GM12878 (cell line): Measurements from ENCODE around the gene CARM1. TPM values are rescaled to one million over a fixed set of nuclear protein-coding genes. Genes with fewer than 3 reads are reported as not detected.

Experiments
- ATAC-seq: fragments of 200-7000 bp; cut with Tn5 transposase; 3 replicates; pipeline ENCODE4 v1.9.1; 2020; ENCODE audit warnings: mild to moderate bottlenecking, moderate library complexity
- BruUV-seq: library from RNA; stranded (reverse); fragments of 400-500 nt; replicated peaks from 2 replicates; lab custom pipeline; 2021; lab: Mats Ljungman, UMichigan
- CTCF ChIA-PET: fragments of 300-600 bp; sonication (Branson Sonifier 250); formaldehyde crosslinking; extraction: SDS; loops from one replicate; lab custom pipeline; 2021; ENCODE audit warnings: inconsistent platforms; lab: Yijun Ruan, JAX
- POLR2A ChIA-PET: fragments of 350-600 bp; formaldehyde crosslinking; extraction: SDS; loops from one replicate; lab custom pipeline; 2021; ENCODE audit warnings: inconsistent platforms; lab: Charles Lee
- RAD21 ChIA-PET: fragments of 300-600 bp; sonication (Branson Sonifier 250); formaldehyde crosslinking; loops from one replicate; lab custom pipeline; 2023; ENCODE audit warnings: antibody characterized with exemption; ENCODE audit not compliant: unreplicated experiment; lab: Charles Lee
- SMC1A ChIA-PET: fragments of 300-600 bp; sonication (Branson Sonifier 250); formaldehyde crosslinking; loops from one replicate; lab custom pipeline; 2023; ENCODE audit not compliant: unreplicated experiment, uncharacterized antibody; lab: Charles Lee
- DNase-seq: peaks from one replicate; pipeline ENCODE4 v3.0.0-alpha.2; 2011; ENCODE audit warnings: low read depth, low spot score
- FAIRE-seq: peaks from 3 replicates; lab custom pipeline; 2011; peaks lifted over from hg19 to GRCh38; lab: Jason Lieb, UNC
- H2AFZ ChIP-seq: 2 replicates; pipeline ENCODE4 v1.6.0; 2011; ENCODE audit warnings: low read depth, low read length, control low read depth; ENCODE audit not compliant: control insufficient read depth
- H3K27ac ChIP-seq: 2 replicates; pipeline ENCODE4 v1.5.1; 2011; ENCODE audit warnings: control low read depth; ENCODE audit not compliant: control insufficient read depth, insufficient read depth
- H3K27me3 ChIP-seq, 2 experiments: replicated peaks in 1 of 2; 2 replicates each; pipeline versions ENCODE4 v1.6.0 to v1.6.1; 2011; ENCODE audit warnings: low read length in 1 of 2; ENCODE audit not compliant: control insufficient read depth in 2 of 2, insufficient read depth in 2 of 2
- H3K36me3 ChIP-seq, 2 experiments: 2 replicates each; pipeline ENCODE4 v1.5.1; 2011; ENCODE audit warnings: low read length in 1 of 2; ENCODE audit not compliant: control insufficient read depth in 2 of 2, insufficient read depth in 2 of 2
- H3K4me1 ChIP-seq: 2 replicates; pipeline ENCODE4 v1.6.1; 2011; ENCODE audit warnings: mild to moderate bottlenecking, low read length, moderate library complexity, mixed read lengths; ENCODE audit not compliant: control insufficient read depth, insufficient read depth
- H3K4me2 ChIP-seq: 2 replicates; pipeline ENCODE4 v1.6.0; 2011; ENCODE audit warnings: control low read depth; ENCODE audit not compliant: control insufficient read depth, insufficient read depth
- H3K4me3 ChIP-seq: fragments of 200-600 bp; sonication (generic); 2 replicates; pipeline ENCODE4 v1.5.1; 2016
- H3K79me2 ChIP-seq: 2 replicates; pipeline ENCODE4 v1.6.0; 2011; ENCODE audit warnings: low read length; ENCODE audit not compliant: control insufficient read depth, insufficient read depth
- H3K9ac ChIP-seq: 2 replicates; pipeline ENCODE4 v1.8.0; 2011; ENCODE audit warnings: low read length, control low read depth, mixed read lengths; ENCODE audit not compliant: control insufficient read depth, insufficient read depth
- H3K9me3 ChIP-seq: replicated peaks from 3 replicates; pipeline ENCODE4 v1.5.1; 2011; ENCODE audit warnings: mild to moderate bottlenecking, low read length; ENCODE audit not compliant: control insufficient read depth, insufficient read depth
- H4K20me1 ChIP-seq: 2 replicates; pipeline ENCODE4 v1.6.0; 2011; ENCODE audit not compliant: control insufficient read depth, insufficient read depth
- KDM1A ChIP-seq: fragments of 200-600 bp; sonication (generic); IDR thresholded peaks from 2 replicates; pipeline ENCODE4 v1.6.1; 2016; ENCODE audit warnings: borderline replicate concordance
- TBL1XR1 ChIP-seq: IDR thresholded peaks from 2 replicates; pipeline ENCODE4 v1.6.1; 2012; ENCODE audit warnings: low read depth, low read length, improper control_type of control experiment
- whole genome bisulfite sequencing: methylation state at CpG from one replicate; pipeline ENCODE4 v1.1.6; 2016; ENCODE audit warnings: low lambda C conversion rate; ENCODE audit not compliant: insufficient replicate concordance, insufficient coverage; ENCODE audit errors: missing lambda C conversion rate; 5-methylcytosine and 5-hydroxymethylcytosine counted together
- in situ Hi-C: fragments of 300-500 bp; cut with MboI; formaldehyde crosslinking; loops from 9 replicates; pipeline ENCODE4 v1.14.3; 2018; ENCODE audit warnings: mixed read lengths
- intact Hi-C: fragments of 100-400 bp; cut with micrococcal nuclease; formaldehyde crosslinking; loops from one replicate; pipeline ENCODE4 v1.14.2; 2022; ENCODE audit not compliant: unreplicated experiment
- polyA plus RNA-seq, 11 experiments: library from polyadenylated mRNA; depleted of rRNA in 4 of 11; unstranded in 6 of 11; stranded (reverse) in 5 of 11; fragments of >200 nt; fragmentation: Nextera tagmentation in 4 of 11; fragmentation: Illumina TruSeq in 1 of 11; extraction: Ambion mirVana in 4 of 11; extraction: Trizol in 1 of 11; gene quantifications; 1 replicate in 1 of 11; 2 replicates in 10 of 11; pipeline versions ENCODE4 v1.2.1 to v1.2.3, GENCODE V29; 2011 to 2016; ENCODE audit warnings: inconsistent platforms in 2 of 11, missing spikeins in 2 of 11, low read depth in 1 of 11
- total RNA-seq, 4 experiments: library from RNA; depleted of rRNA in 3 of 4; stranded (reverse); fragments of >200 nt in 3 of 4; fragmentation: Illumina TruSeq in 1 of 4; extraction: Trizol in 1 of 4; gene quantifications; 2 replicates each; pipeline versions ENCODE4 v1.2.1 to v1.2.3, GENCODE V29; 2013 to 2021
- TF ChIP-seq, protein P1 (sequence below), 3 experiments: IDR thresholded peaks in 2 of 3; conservative IDR thresholded peaks in 1 of 3; 2 replicates each; pipeline ENCODE4 v1.5.1; 2011; ENCODE audit warnings: low read depth in 3 of 3, low read length in 3 of 3, mild to moderate bottlenecking in 3 of 3, control low read depth in 2 of 3, moderate library complexity in 2 of 3, inconsistent platforms in 1 of 3, mixed read lengths in 1 of 3; ENCODE audit not compliant: control insufficient read depth in 2 of 3, insufficient read depth in 1 of 3; ENCODE audit errors: extremely low read depth in 1 of 3

Gene CARM1
- total and polyA plus RNA-seq, 10 of the 15 experiments (the other 5 are each of a cell fraction or from before 2014, with no cell fraction given): 0.45 to 116 (median 39.7) TPM

DNA sequence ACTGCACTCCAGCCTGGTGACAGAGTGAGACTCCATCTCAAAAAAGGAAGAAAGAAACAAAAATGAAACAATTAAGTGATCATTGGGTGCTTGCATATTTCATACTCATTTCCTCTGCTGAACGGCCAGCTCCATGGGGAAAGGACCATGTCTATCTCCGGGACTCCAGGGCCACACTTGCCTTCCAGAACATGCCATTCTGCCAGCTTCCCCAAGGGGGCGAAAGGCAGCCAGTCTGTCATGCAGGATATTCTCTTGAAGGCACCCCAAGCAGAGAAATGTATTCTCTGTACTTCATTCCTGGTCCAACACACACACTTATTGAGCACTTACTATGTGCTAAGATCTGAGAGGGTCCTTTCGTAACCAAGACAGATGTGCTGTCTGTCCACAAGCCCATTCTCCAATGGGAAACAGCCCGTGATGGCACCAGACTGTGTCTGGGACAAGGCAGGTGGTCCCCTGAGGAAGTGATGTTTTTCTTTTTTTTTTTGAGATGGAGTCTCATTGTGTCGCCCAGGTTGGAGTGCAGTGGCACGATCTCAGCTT lies 10.2 kb upstream of the CARM1 start:
- H3K4me1 ChIP-seq: no peaks in the 10 kb centered on the region; the same call in none of the 2 replicates
- no peak for TF ChIP-seq TBL1XR1
- no peak for TF ChIP-seq KDM1A
- TF ChIP-seq, protein P1, sequence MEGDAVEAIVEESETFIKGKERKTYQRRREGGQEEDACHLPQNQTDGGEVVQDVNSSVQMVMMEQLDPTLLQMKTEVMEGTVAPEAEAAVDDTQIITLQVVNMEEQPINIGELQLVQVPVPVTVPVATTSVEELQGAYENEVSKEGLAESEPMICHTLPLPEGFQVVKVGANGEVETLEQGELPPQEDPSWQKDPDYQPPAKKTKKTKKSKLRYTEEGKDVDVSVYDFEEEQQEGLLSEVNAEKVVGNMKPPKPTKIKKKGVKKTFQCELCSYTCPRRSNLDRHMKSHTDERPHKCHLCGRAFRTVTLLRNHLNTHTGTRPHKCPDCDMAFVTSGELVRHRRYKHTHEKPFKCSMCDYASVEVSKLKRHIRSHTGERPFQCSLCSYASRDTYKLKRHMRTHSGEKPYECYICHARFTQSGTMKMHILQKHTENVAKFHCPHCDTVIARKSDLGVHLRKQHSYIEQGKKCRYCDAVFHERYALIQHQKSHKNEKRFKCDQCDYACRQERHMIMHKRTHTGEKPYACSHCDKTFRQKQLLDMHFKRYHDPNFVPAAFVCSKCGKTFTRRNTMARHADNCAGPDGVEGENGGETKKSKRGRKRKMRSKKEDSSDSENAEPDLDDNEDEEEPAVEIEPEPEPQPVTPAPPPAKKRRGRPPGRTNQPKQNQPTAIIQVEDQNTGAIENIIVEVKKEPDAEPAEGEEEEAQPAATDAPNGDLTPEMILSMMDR (IDR thresholded peaks at IDR 0.05 in 2 of 3, conservative IDR thresholded peaks at IDR 0.05 in 1 of 3; ENCODE audit: control insufficient read depth in 2 of 3, extremely low read depth in 1 of 3, insufficient read depth in 1 of 3, low read depth in 3 of 3, low read length in 3 of 3): peak; percentile 31 to 57 (median 54); a peak in 5 of 6 replicates
- RAD21 ChIA-PET: interaction anchor here (0.8 to 1.7 kb wide), 3 partner anchors 25 to 160 kb away, joined by 4 to 6 read pairs (median 5); partner anchors contain the start of genes DNM2, QTRT1 and TMED1
- FAIRE-seq (peak; percentile 57), DNase-seq (no peak), ATAC-seq (peak; percentile 43; the same call in 2 of the 3 replicates)
- H3K4me2 ChIP-seq: no peak overlapping the region
- SMC1A ChIA-PET: interaction anchor here (0.7 to 1.2 kb wide), 2 partner anchors 25 to 143 kb away, joined by 3 to 4 read pairs; partner anchors contain the start of genes DNM2 and TMED1
- intact Hi-C loops (no loop called here), in situ Hi-C loops (loop anchor here (5.0 kb wide), 1 partner anchor 144 kb away; the partner anchor contains the start of gene DNM2)
- no peak overlapping the region for H3K9ac ChIP-seq
- no peaks in the 10 kb centered on the region for H4K20me1 ChIP-seq
- CTCF ChIA-PET: interaction anchor here (0.6 to 2.7 kb wide), 9 partner anchors 9 to 159 kb away, joined by 3 to 14 read pairs (median 4); partner anchors contain the start of genes DNM2, QTRT1 and TMED1
- POLR2A ChIA-PET: interaction anchor here (0.6 to 0.7 kb wide), 2 partner anchors 10 to 430 kb away, joined by 4 to 5 read pairs; partner anchors contain the start of gene CARM1
- no peaks in the 10 kb centered on the region for H3K36me3 ChIP-seq
- H3K9me3 ChIP-seq: no peaks in the 10 kb centered on the region
- no peaks in the 10 kb centered on the region for H3K79me2 ChIP-seq
- no peak overlapping the region for H3K27ac ChIP-seq
- H2AFZ ChIP-seq: no peak overlapping the region
- no peak overlapping the region for H3K4me3 ChIP-seq
- WGBS: 47% methylated on average over 7 of the region's 7 CpGs
- no peaks in the 10 kb centered on the region for H3K27me3 ChIP-seq
- no TSS peak for BruUV-seq
